Measurements from ENCODE around the gene MAPKAP1. TPM values are rescaled to one million over a fixed set of nuclear protein-coding genes. Genes with fewer than 3 reads are reported as not detected.

The MAPKAP1 gene
- total and polyA plus RNA-seq, 3 experiments from 2014 or later: 64.7 to 119 (median 111) TPM

DNA sequence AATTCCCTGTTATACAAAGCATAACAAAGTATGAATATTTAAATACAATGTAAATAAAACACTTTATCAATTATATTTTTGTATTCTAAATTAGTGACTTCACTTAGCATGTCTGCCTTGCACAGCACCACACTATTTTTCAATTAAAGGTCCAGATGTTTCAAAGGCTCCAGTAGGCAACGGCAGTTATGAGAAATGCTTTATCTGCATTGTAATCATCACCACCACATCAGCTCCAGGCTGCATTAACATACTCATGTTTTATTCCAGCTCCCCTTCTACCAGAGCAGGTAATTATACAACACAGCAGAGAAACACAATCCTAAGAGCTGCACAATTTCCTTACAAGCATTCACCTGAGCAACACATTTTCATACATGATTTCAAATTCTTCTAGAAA lies 102.8 kb downstream of the MAPKAP1 start:
- no peaks in the 10 kb centered on the region for H3K27me3 ChIP-seq (ENCODE audit: insufficient read depth, low read length, poor library complexity, severe bottlenecking)
- CTCF ChIA-PET: no interaction called here
- Mint-ChIP-seq H3K4me3 (no peak overlapping the region), H3K36me3 (peaks cover 0 to 11% (median 2%) of the 10 kb centered on the region in 3 donors), H3K4me1 (peaks cover 26 to 56% (median 38%) of the 10 kb centered on the region in 3 donors), H3K27me3 (no peaks in the 10 kb centered on the region), H3K27ac (no peak overlapping the region), H3K9me3 (no peaks in the 10 kb centered on the region)
- no peak overlapping the region for H3K27ac ChIP-seq (ENCODE audit: low read depth, low read length)
- POLR2A ChIA-PET: no interaction called here
- H3K36me3 ChIP-seq (ENCODE audit: insufficient read depth, low read length): no peaks in the 10 kb centered on the region
- no peak overlapping the region for H3K4me3 ChIP-seq (ENCODE audit: low read length)
- H3K4me1 ChIP-seq (ENCODE audit: insufficient read depth, low read length): no peaks in the 10 kb centered on the region
- DNase-seq: no peak
- H3K9me3 ChIP-seq (ENCODE audit: low read length): no peaks in the 10 kb centered on the region

DNA sequence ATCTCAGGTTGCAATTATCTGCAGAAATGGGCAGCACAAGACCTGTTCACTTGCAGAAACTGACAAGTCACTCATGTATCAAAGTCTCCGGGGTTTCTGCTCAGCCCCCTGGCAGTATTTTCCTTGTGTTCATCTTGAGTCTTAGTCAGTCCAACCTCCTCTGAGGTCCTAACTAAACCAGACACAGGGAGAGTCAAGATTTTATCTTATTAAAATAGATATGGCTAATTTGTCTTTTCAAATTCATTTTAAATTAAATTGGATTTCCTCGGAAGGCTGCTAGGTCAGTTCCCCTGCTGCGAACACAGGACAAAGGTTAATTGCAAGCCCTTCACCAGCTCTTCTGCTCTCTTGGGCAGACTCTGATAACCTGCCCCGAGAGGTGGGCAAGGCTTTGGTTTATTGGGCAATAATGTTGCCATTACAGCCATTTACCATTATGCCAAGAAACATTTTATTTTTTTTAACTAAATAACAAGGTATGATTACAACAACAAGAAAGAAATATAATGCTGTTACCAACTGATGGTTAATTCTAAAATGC lies 103.5 kb downstream of the MAPKAP1 start:
- Histone ChIP-seq H3K36me3 (ENCODE audit: insufficient read depth, low read length) (no peaks in the 10 kb centered on the region), H3K4me3 (ENCODE audit: low read length) (no peak overlapping the region), H3K4me1 (ENCODE audit: insufficient read depth, low read length) (no peaks in the 10 kb centered on the region), H3K9me3 (ENCODE audit: low read length) (no peaks in the 10 kb centered on the region), H3K27ac (ENCODE audit: low read depth, low read length) (no peak overlapping the region), H3K27me3 (ENCODE audit: insufficient read depth, low read length, poor library complexity, severe bottlenecking) (no peaks in the 10 kb centered on the region)
- peaks cover 24 to 51% (median 33%) of the 10 kb centered on the region in 3 donors for H3K4me1 Mint-ChIP-seq
- ChIA-PET CTCF (no interaction called here), POLR2A (no interaction called here)
- DNase-seq: no peak
- no peak overlapping the region for H3K4me3 Mint-ChIP-seq
- peaks cover 0 to 9% (median 3%) of the 10 kb centered on the region in 3 donors for H3K36me3 Mint-ChIP-seq
- no peaks in the 10 kb centered on the region for H3K27me3 Mint-ChIP-seq
- no peak overlapping the region for H3K27ac Mint-ChIP-seq
- no peaks in the 10 kb centered on the region for H3K9me3 Mint-ChIP-seq

DNA sequence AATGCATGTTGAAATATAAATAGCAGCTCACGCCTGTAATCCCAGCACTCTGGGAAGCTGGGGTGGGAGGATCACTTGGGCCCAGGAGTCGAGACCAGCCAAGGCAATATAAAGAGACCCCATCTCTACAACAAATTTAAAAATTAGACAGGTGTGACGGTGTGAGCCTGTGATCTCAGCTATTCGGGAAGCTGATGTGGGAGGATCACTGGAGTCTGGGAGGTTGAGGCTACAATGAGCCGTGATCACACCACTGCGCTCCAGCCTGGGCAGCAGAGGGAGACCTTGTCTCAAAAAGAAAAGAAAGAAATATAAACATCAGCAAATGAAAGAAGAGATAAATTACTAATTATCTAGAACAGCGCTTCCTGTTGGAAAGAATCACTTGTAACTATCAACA lies 105.0 kb downstream of the MAPKAP1 start:
- no peak for DNase-seq
- Mint-ChIP-seq H3K9me3 (no peaks in the 10 kb centered on the region), H3K4me3 (no peak overlapping the region), H3K36me3 (peaks cover 0 to 8% (median 3%) of the 10 kb centered on the region in 3 donors), H3K4me1 (peaks cover 23 to 47% (median 31%) of the 10 kb centered on the region in 3 donors), H3K27ac (no peak overlapping the region), H3K27me3 (no peaks in the 10 kb centered on the region)
- H3K4me1 ChIP-seq (ENCODE audit: insufficient read depth, low read length): no peaks in the 10 kb centered on the region
- ChIA-PET CTCF (no interaction called here), POLR2A (no interaction called here)
- no peak overlapping the region for H3K4me3 ChIP-seq (ENCODE audit: low read length)
- no peak overlapping the region for H3K27ac ChIP-seq (ENCODE audit: low read depth, low read length)
- no peaks in the 10 kb centered on the region for H3K27me3 ChIP-seq (ENCODE audit: insufficient read depth, low read length, poor library complexity, severe bottlenecking)
- H3K9me3 ChIP-seq (ENCODE audit: low read length): no peaks in the 10 kb centered on the region
- H3K36me3 ChIP-seq (ENCODE audit: insufficient read depth, low read length): no peaks in the 10 kb centered on the region

DNA sequence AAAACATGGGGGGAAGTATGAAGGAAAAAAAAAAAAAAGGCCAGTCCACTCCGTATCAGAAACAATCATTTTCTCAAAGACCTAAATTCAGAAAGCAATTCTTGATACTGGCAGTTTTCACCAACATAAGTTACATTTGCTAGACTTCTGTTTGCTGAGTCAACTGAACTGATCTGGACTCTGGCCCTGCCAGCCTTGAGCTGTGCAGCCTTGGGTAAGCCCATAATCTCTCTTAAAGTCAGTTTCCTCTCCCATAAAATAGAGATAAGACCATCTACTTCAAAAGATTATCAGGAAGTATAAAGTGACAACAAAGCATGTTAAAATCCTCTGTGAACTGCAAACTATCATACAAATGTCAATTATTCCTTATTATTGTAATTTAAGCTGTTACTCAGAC lies 106.8 kb downstream of the MAPKAP1 start:
- Histone ChIP-seq H3K27me3 (ENCODE audit: insufficient read depth, low read length, poor library complexity, severe bottlenecking) (no peaks in the 10 kb centered on the region), H3K4me1 (ENCODE audit: insufficient read depth, low read length) (no peaks in the 10 kb centered on the region), H3K4me3 (ENCODE audit: low read length) (no peak overlapping the region), H3K27ac (ENCODE audit: low read depth, low read length) (no peak overlapping the region), H3K9me3 (ENCODE audit: low read length) (no peaks in the 10 kb centered on the region), H3K36me3 (ENCODE audit: insufficient read depth, low read length) (no peaks in the 10 kb centered on the region)
- Mint-ChIP-seq H3K4me3 (no peak overlapping the region), H3K36me3 (peaks cover 0 to 13% (median 5%) of the 10 kb centered on the region in 3 donors), H3K4me1 (peaks cover 19 to 43% (median 35%) of the 10 kb centered on the region in 3 donors), H3K9me3 (no peaks in the 10 kb centered on the region), H3K27me3 (no peaks in the 10 kb centered on the region), H3K27ac (peak overlapping the region in 2 of 8 donors; percentile 17 to 28)
- DNase-seq: no peak
- ChIA-PET POLR2A (no interaction called here), CTCF (no interaction called here)

DNA sequence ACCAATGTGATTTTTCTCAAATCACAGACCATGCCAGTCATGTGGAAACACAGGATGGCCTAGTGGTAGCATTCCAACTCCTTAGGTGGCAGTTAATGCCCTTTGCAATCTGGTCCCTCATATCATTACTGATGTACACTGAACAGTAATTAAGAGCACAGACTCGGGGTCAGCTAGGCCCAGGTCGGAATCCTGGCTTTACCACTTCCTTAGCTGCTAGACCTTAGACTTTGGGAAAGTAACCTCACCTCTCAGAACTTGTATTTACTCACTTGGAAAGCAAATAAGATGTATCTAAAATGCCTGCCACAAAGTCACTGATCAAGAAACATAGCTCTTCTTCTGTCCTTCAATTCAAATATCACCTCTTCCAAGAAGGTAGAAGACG lies 112.8 kb downstream of the MAPKAP1 start:
- DNase-seq: no peak
- no peak overlapping the region for H3K4me3 ChIP-seq (ENCODE audit: low read length)
- ChIA-PET POLR2A (no interaction called here), CTCF (interaction anchor here (0.6 kb wide), 1 partner anchor 929 kb away, joined by 3 read pairs; no protein-coding TSS in a partner anchor)
- Mint-ChIP-seq H3K36me3 (peaks cover 0 to 6% (median 3%) of the 10 kb centered on the region in 3 donors), H3K4me3 (no peak overlapping the region), H3K27ac (peak overlapping the region in 2 of 8 donors; percentile 1 to 3), H3K9me3 (no peaks in the 10 kb centered on the region), H3K4me1 (peaks cover 15 to 42% (median 35%) of the 10 kb centered on the region in 3 donors), H3K27me3 (no peaks in the 10 kb centered on the region)
- H3K4me1 ChIP-seq (ENCODE audit: insufficient read depth, low read length): peaks cover 6% of the 10 kb centered on the region
- no peak overlapping the region for H3K27ac ChIP-seq (ENCODE audit: low read depth, low read length)
- H3K36me3 ChIP-seq (ENCODE audit: insufficient read depth, low read length): no peaks in the 10 kb centered on the region
- H3K27me3 ChIP-seq (ENCODE audit: insufficient read depth, low read length, poor library complexity, severe bottlenecking): no peaks in the 10 kb centered on the region
- no peaks in the 10 kb centered on the region for H3K9me3 ChIP-seq (ENCODE audit: low read length)

DNA sequence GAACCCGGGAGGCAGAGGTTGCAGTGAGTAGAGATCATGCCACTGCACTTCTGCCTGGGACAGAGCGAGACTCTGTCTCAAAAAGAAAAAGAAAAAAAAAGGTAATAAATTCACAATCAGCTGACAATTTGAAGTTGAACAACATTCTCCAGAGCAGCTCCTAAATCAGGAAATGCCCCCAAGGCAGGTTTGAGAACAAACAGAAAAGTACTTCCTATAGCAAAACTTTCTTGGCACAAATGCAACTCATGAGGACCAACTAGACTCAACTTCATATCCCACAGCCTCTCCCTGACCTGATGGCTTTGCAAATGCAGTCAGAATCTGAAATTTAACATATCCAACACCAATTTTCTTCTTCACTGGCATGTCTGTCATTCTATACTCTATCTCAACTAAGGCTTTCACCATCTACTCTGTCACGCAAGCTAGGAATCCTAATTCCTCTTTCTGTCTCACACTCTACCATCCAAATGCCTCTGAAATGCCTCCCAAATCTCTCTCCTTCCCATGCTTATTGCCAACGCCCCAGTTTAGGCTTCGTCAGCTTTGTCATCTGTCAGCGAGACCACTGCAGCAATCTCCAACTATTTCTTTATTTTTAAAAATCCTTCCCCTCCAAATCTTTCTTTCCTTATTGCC lies 113.3 kb downstream of the MAPKAP1 start:
- H3K36me3 Mint-ChIP-seq: peaks cover 0 to 5% (median 3%) of the 10 kb centered on the region in 3 donors
- Histone ChIP-seq H3K27me3 (ENCODE audit: insufficient read depth, low read length, poor library complexity, severe bottlenecking) (no peaks in the 10 kb centered on the region), H3K4me1 (ENCODE audit: insufficient read depth, low read length) (peaks cover 6% of the 10 kb centered on the region), H3K4me3 (ENCODE audit: low read length) (no peak overlapping the region), H3K9me3 (ENCODE audit: low read length) (no peaks in the 10 kb centered on the region), H3K27ac (ENCODE audit: low read depth, low read length) (no peak overlapping the region), H3K36me3 (ENCODE audit: insufficient read depth, low read length) (no peaks in the 10 kb centered on the region)
- ChIA-PET CTCF (no interaction called here), POLR2A (no interaction called here)
- no peak overlapping the region for H3K4me3 Mint-ChIP-seq
- H3K27ac Mint-ChIP-seq: peak overlapping the region in 1 of 8 donors; percentile 3
- no peaks in the 10 kb centered on the region for H3K27me3 Mint-ChIP-seq
- no peaks in the 10 kb centered on the region for H3K9me3 Mint-ChIP-seq
- no peak for DNase-seq
- H3K4me1 Mint-ChIP-seq: peaks cover 16 to 44% (median 35%) of the 10 kb centered on the region in 3 donors

DNA sequence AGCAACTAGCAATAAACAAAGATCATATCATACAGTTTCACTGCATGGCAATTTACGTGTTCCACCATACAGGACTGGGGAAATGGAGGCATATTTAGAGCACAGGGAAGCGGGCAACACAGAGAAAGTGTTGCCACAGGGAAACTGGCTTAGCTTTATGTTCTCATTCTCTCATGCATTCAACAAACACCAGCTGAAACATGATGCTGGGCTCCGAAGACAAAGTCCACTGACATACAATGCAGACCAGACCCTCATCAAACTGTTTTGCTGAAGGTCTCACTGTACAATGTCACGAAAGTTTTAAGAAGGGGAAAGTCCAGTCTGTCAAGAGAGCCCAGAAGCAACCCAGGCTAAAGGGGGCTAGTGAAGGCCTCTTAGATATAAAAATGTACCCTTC lies 115.1 kb downstream of the MAPKAP1 start:
- Histone ChIP-seq H3K9me3 (ENCODE audit: low read length) (no peaks in the 10 kb centered on the region), H3K36me3 (ENCODE audit: insufficient read depth, low read length) (no peaks in the 10 kb centered on the region), H3K4me1 (ENCODE audit: insufficient read depth, low read length) (peaks cover 6% of the 10 kb centered on the region), H3K4me3 (ENCODE audit: low read length) (no peak overlapping the region), H3K27me3 (ENCODE audit: insufficient read depth, low read length, poor library complexity, severe bottlenecking) (no peaks in the 10 kb centered on the region), H3K27ac (ENCODE audit: low read depth, low read length) (no peak overlapping the region)
- H3K4me1 Mint-ChIP-seq: peaks cover 22 to 52% (median 44%) of the 10 kb centered on the region in 3 donors
- H3K27me3 Mint-ChIP-seq: no peaks in the 10 kb centered on the region
- H3K4me3 Mint-ChIP-seq: no peak overlapping the region
- ChIA-PET POLR2A (no interaction called here), CTCF (no interaction called here)
- peaks cover 0 to 6% (median 5%) of the 10 kb centered on the region in 3 donors for H3K36me3 Mint-ChIP-seq
- no peak for DNase-seq
- no peaks in the 10 kb centered on the region for H3K9me3 Mint-ChIP-seq
- H3K27ac Mint-ChIP-seq: no peak overlapping the region

DNA sequence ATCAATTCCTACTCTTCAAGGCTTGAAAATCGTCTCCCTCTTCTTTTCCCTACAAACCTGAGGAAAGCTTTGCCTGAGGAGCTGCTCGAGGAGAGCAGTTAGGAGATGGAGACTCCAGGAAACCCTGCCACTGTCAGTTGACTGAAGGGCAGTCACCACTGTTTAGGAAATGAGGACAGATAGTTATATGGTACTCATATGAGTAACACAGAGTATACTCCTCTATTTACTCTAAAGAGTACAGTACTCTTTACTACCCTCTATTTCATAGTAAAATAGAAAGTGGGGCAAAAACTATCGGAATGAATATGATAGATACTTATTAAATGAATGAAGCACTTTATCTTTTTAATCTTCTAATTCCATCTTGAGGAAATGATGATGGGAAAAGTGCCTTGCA lies 115.8 kb downstream of the MAPKAP1 start:
- Mint-ChIP-seq H3K36me3 (peaks cover 0 to 8% (median 3%) of the 10 kb centered on the region in 3 donors), H3K27me3 (no peaks in the 10 kb centered on the region), H3K9me3 (no peaks in the 10 kb centered on the region), H3K4me3 (no peak overlapping the region), H3K4me1 (peaks cover 27 to 56% (median 48%) of the 10 kb centered on the region in 3 donors), H3K27ac (peak overlapping the region in 1 of 8 donors; percentile 15)
- DNase-seq: no peak
- Histone ChIP-seq H3K4me3 (ENCODE audit: low read length) (no peak overlapping the region), H3K9me3 (ENCODE audit: low read length) (no peaks in the 10 kb centered on the region), H3K36me3 (ENCODE audit: insufficient read depth, low read length) (no peaks in the 10 kb centered on the region), H3K27me3 (ENCODE audit: insufficient read depth, low read length, poor library complexity, severe bottlenecking) (no peaks in the 10 kb centered on the region), H3K4me1 (ENCODE audit: insufficient read depth, low read length) (peaks cover 6% of the 10 kb centered on the region), H3K27ac (ENCODE audit: low read depth, low read length) (no peak overlapping the region)
- POLR2A ChIA-PET: no interaction called here
- CTCF ChIA-PET: interaction anchor here (1.7 kb wide), 1 partner anchor 32 kb away, joined by 4 read pairs; no protein-coding TSS in a partner anchor

Measured in CD8-positive, alpha-beta memory T cell (primary cell).